ENCODE results near the gene RIMKLB.

Gene RIMKLB

GRCh38 chr12:8696442-8697090, 1.2 kb upstream of the RIMKLB start:
- peaks cover 9% of the 10 kb centered on the region for H3K36me3 ChIP-seq (ENCODE audit: control insufficient read depth, low read depth, low read length)
- H3K4me1 ChIP-seq (ENCODE audit: control insufficient read depth, low read depth, low read length) = peaks cover 42% of the 10 kb centered on the region
- peak overlapping the region; percentile 91 for H3K27ac ChIP-seq (ENCODE audit: low read length)

GRCh38 chr12:8697120-8697475, 693 bp upstream of the RIMKLB start:
- Histone ChIP-seq H3K27me3 (ENCODE audit: control insufficient read depth, insufficient read depth, low read length) (no peaks in the 10 kb centered on the region), H3K4me1 (ENCODE audit: control insufficient read depth, low read depth, low read length) (peaks cover 37% of the 10 kb centered on the region), H3K36me3 (ENCODE audit: control insufficient read depth, low read depth, low read length) (peaks cover 9% of the 10 kb centered on the region), H3K4me3 (ENCODE audit: low read length) (peak overlapping the region; percentile 96), H3K9me3 (ENCODE audit: control insufficient read depth, low read depth, low read length) (no peaks in the 10 kb centered on the region), H3K27ac (ENCODE audit: low read length) (peak overlapping the region; percentile 91), H3K9ac (ENCODE audit: low read length) (peak overlapping the region; percentile 90)

More at GRCh38 chr12:8696442-8697090, 1.2 kb upstream of the RIMKLB start:
- peak overlapping the region; percentile 96 for H3K4me3 ChIP-seq (ENCODE audit: low read length)
- H3K27me3 ChIP-seq (ENCODE audit: control insufficient read depth, insufficient read depth, low read length) = no peaks in the 10 kb centered on the region
- no peaks in the 10 kb centered on the region for H3K9me3 ChIP-seq (ENCODE audit: control insufficient read depth, low read depth, low read length)
- H3K9ac ChIP-seq (ENCODE audit: low read length) = peak overlapping the region; percentile 90

GRCh38 chr12:8698132-8698851, 501 bp downstream of the RIMKLB start:
- H3K4me1 ChIP-seq (ENCODE audit: control insufficient read depth, low read depth, low read length) = peaks cover 26% of the 10 kb centered on the region
- H3K27ac ChIP-seq (ENCODE audit: low read length) = peak overlapping the region; percentile 64
- H3K36me3 ChIP-seq (ENCODE audit: control insufficient read depth, low read depth, low read length) = peaks cover 9% of the 10 kb centered on the region
- no peaks in the 10 kb centered on the region for H3K27me3 ChIP-seq (ENCODE audit: control insufficient read depth, insufficient read depth, low read length)
- peak overlapping the region; percentile 96 for H3K4me3 ChIP-seq (ENCODE audit: low read length)
- H3K9me3 ChIP-seq (ENCODE audit: control insufficient read depth, low read depth, low read length) = no peaks in the 10 kb centered on the region
- H3K9ac ChIP-seq (ENCODE audit: low read length) = peak overlapping the region; percentile 83

GRCh38 chr12:8698879-8699278, 1.1 kb downstream of the RIMKLB start:
- H3K4me1 ChIP-seq (ENCODE audit: control insufficient read depth, low read depth, low read length) = peaks cover 26% of the 10 kb centered on the region

GRCh38 chr12:8699714-8700113, 1.9 kb downstream of the RIMKLB start:
- Histone ChIP-seq H3K27ac (ENCODE audit: low read length) (no peak overlapping the region), H3K4me3 (ENCODE audit: low read length) (peak overlapping the region; percentile 96), H3K36me3 (ENCODE audit: control insufficient read depth, low read depth, low read length) (peaks cover 9% of the 10 kb centered on the region), H3K4me1 (ENCODE audit: control insufficient read depth, low read depth, low read length) (peaks cover 26% of the 10 kb centered on the region), H3K9ac (ENCODE audit: low read length) (peak overlapping the region; percentile 83), H3K9me3 (ENCODE audit: control insufficient read depth, low read depth, low read length) (no peaks in the 10 kb centered on the region), H3K27me3 (ENCODE audit: control insufficient read depth, insufficient read depth, low read length) (no peaks in the 10 kb centered on the region)

More at GRCh38 chr12:8698879-8699278, 1.1 kb downstream of the RIMKLB start:
- H3K4me3 ChIP-seq (ENCODE audit: low read length) = peak overlapping the region; percentile 96
- no peaks in the 10 kb centered on the region for H3K27me3 ChIP-seq (ENCODE audit: control insufficient read depth, insufficient read depth, low read length)
- H3K9me3 ChIP-seq (ENCODE audit: control insufficient read depth, low read depth, low read length) = no peaks in the 10 kb centered on the region
- H3K27ac ChIP-seq (ENCODE audit: low read length) = no peak overlapping the region
- H3K9ac ChIP-seq (ENCODE audit: low read length) = peak overlapping the region; percentile 83
- peaks cover 9% of the 10 kb centered on the region for H3K36me3 ChIP-seq (ENCODE audit: control insufficient read depth, low read depth, low read length)

GRCh38 chr12:8701046-8701660, 3.4 kb downstream of the RIMKLB start:
- no peak overlapping the region for H3K4me3 ChIP-seq (ENCODE audit: low read length)
- no peaks in the 10 kb centered on the region for H3K27me3 ChIP-seq (ENCODE audit: control insufficient read depth, insufficient read depth, low read length)
- peaks cover 25% of the 10 kb centered on the region for H3K4me1 ChIP-seq (ENCODE audit: control insufficient read depth, low read depth, low read length)
- H3K27ac ChIP-seq (ENCODE audit: low read length) = no peak overlapping the region
- peaks cover 9% of the 10 kb centered on the region for H3K36me3 ChIP-seq (ENCODE audit: control insufficient read depth, low read depth, low read length)
- no peaks in the 10 kb centered on the region for H3K9me3 ChIP-seq (ENCODE audit: control insufficient read depth, low read depth, low read length)
- H3K9ac ChIP-seq (ENCODE audit: low read length) = no peak overlapping the region

GRCh38 chr12:8702159-8702558, 4.4 kb downstream of the RIMKLB start:
- no peak overlapping the region for H3K9ac ChIP-seq (ENCODE audit: low read length)
- H3K27me3 ChIP-seq (ENCODE audit: control insufficient read depth, insufficient read depth, low read length) = no peaks in the 10 kb centered on the region
- peaks cover 14% of the 10 kb centered on the region for H3K36me3 ChIP-seq (ENCODE audit: control insufficient read depth, low read depth, low read length)
- H3K4me1 ChIP-seq (ENCODE audit: control insufficient read depth, low read depth, low read length) = peaks cover 18% of the 10 kb centered on the region
- H3K27ac ChIP-seq (ENCODE audit: low read length) = no peak overlapping the region
- no peaks in the 10 kb centered on the region for H3K9me3 ChIP-seq (ENCODE audit: control insufficient read depth, low read depth, low read length)
- no peak overlapping the region for H3K4me3 ChIP-seq (ENCODE audit: low read length)

GRCh38 chr12:8709124-8709830, 11.5 kb downstream of the RIMKLB start:
- Histone ChIP-seq H3K4me1 (ENCODE audit: control insufficient read depth, low read depth, low read length) (no peaks in the 10 kb centered on the region), H3K4me3 (ENCODE audit: low read length) (no peak overlapping the region), H3K9ac (ENCODE audit: low read length) (no peak overlapping the region), H3K9me3 (ENCODE audit: control insufficient read depth, low read depth, low read length) (no peaks in the 10 kb centered on the region), H3K36me3 (ENCODE audit: control insufficient read depth, low read depth, low read length) (peaks cover 4% of the 10 kb centered on the region), H3K27me3 (ENCODE audit: control insufficient read depth, insufficient read depth, low read length) (no peaks in the 10 kb centered on the region), H3K27ac (ENCODE audit: low read length) (no peak overlapping the region)

GRCh38 chr12:8712572-8712971, 14.8 kb downstream of the RIMKLB start:
- Histone ChIP-seq H3K9ac (ENCODE audit: low read length) (no peak overlapping the region), H3K9me3 (ENCODE audit: control insufficient read depth, low read depth, low read length) (no peaks in the 10 kb centered on the region), H3K36me3 (ENCODE audit: control insufficient read depth, low read depth, low read length) (peaks cover 14% of the 10 kb centered on the region), H3K27ac (ENCODE audit: low read length) (no peak overlapping the region), H3K27me3 (ENCODE audit: control insufficient read depth, insufficient read depth, low read length) (no peaks in the 10 kb centered on the region), H3K4me1 (ENCODE audit: control insufficient read depth, low read depth, low read length) (peaks cover 7% of the 10 kb centered on the region), H3K4me3 (ENCODE audit: low read length) (no peak overlapping the region)

GRCh38 chr12:8722286-8722800, 24.6 kb downstream of the RIMKLB start:
- H3K4me1 ChIP-seq (ENCODE audit: control insufficient read depth, low read depth, low read length) = peaks cover 38% of the 10 kb centered on the region
- H3K4me3 ChIP-seq (ENCODE audit: low read length) = no peak overlapping the region
- H3K27ac ChIP-seq (ENCODE audit: low read length) = no peak overlapping the region
- no peaks in the 10 kb centered on the region for H3K27me3 ChIP-seq (ENCODE audit: control insufficient read depth, insufficient read depth, low read length)
- no peak overlapping the region for H3K9ac ChIP-seq (ENCODE audit: low read length)
- H3K36me3 ChIP-seq (ENCODE audit: control insufficient read depth, low read depth, low read length) = peaks cover 25% of the 10 kb centered on the region
- H3K9me3 ChIP-seq (ENCODE audit: control insufficient read depth, low read depth, low read length) = no peaks in the 10 kb centered on the region

- no peaks in the 10 kb centered on the region for H3K36me3 ChIP-seq (ENCODE audit: control insufficient read depth, low read depth, low read length)
- no peaks in the 10 kb centered on the region for H3K27me3 ChIP-seq (ENCODE audit: control insufficient read depth, insufficient read depth, low read length)
- no peak overlapping the region for H3K27ac ChIP-seq (ENCODE audit: low read length)
- no peak overlapping the region for H3K9ac ChIP-seq (ENCODE audit: low read length)
- no peak overlapping the region for H3K4me3 ChIP-seq (ENCODE audit: low read length)
- no peaks in the 10 kb centered on the region for H3K9me3 ChIP-seq (ENCODE audit: control insufficient read depth, low read depth, low read length)
- H3K4me1 ChIP-seq (ENCODE audit: control insufficient read depth, low read depth, low read length) = no peaks in the 10 kb centered on the region
These were observed 37.1 kb downstream of the RIMKLB start for GRCh38 chr12:8734873-8735381.

Measured in iPS-18a (cell line).